HepG2 (cell line): ENCODE data around the gene P4HTM. TPM values are rescaled to one million over a fixed set of nuclear protein-coding genes. Genes with fewer than 3 reads are reported as not detected.

Experiments
- ATF1 ChIP-seq: IDR thresholded peaks from 2 replicates; pipeline ENCODE4 v1.6.1; 2016; ENCODE audit warnings: mild to moderate bottlenecking, control low read depth
- HMGXB4 ChIP-seq, 2 experiments: sonication (generic) in 1 of 2; formaldehyde crosslinking in 1 of 2; IDR thresholded peaks; 2 replicates each; pipeline versions ENCODE4 v1.4.0 to v1.6.1; 2018 to 2020; ENCODE audit warnings: missing genetic modification reagents in 2 of 2, borderline replicate concordance in 1 of 2, low read depth in 1 of 2, mild to moderate bottlenecking in 1 of 2, missing biosample characterization in 1 of 2
- MLLT10 ChIP-seq: sonication (generic); formaldehyde crosslinking; IDR thresholded peaks from 2 replicates; pipeline ENCODE4 v1.4.0; 2020; ENCODE audit warnings: missing genetic modification reagents
- NFKBIZ ChIP-seq: IDR thresholded peaks from 2 replicates; pipeline ENCODE4 v1.6.1; 2018; ENCODE audit warnings: missing genetic modification reagents, missing compliant biosample characterization
- NONO ChIP-seq, 2 experiments: fragments of 450-650 bp in 1 of 2; sonication (generic) in 1 of 2; formaldehyde crosslinking in 1 of 2; IDR thresholded peaks in 1 of 2; conservative IDR thresholded peaks in 1 of 2; 2 replicates each; pipeline versions ENCODE4 v1.6.1 to v1.8.0; 2017 to 2022; ENCODE audit warnings: mild to moderate bottlenecking in 1 of 2, missing genetic modification reagents in 1 of 2, moderate library complexity in 1 of 2
- RBFOX2 ChIP-seq: fragments of 200-400 bp; formaldehyde crosslinking; IDR thresholded peaks from 2 replicates; pipeline ENCODE4 v1.6.1; 2017; ENCODE audit warnings: low read depth, mild to moderate bottlenecking, low read length
- TGIF2 ChIP-seq: IDR thresholded peaks from 2 replicates; pipeline ENCODE4 v1.6.1; 2016; ENCODE audit warnings: control low read depth, missing compliant biosample characterization
- XRCC5 ChIP-seq: fragments of 200-400 bp; formaldehyde crosslinking; optimal IDR thresholded peaks from 2 replicates; pipeline ENCODE3; 2017; ENCODE audit warnings: mild to moderate bottlenecking, low read length
- ZFX ChIP-seq: sonication (generic); formaldehyde crosslinking; IDR thresholded peaks from 2 replicates; pipeline ENCODE4 v1.4.0; 2020; ENCODE audit warnings: mild to moderate bottlenecking, low read depth, missing genetic modification reagents, moderate library complexity
- ZNF44 ChIP-seq: sonication (generic); formaldehyde crosslinking; IDR thresholded peaks from 2 replicates; pipeline ENCODE4 v1.5.1; 2020; ENCODE audit warnings: mild to moderate bottlenecking, missing genetic modification reagents
- ZNF619 ChIP-seq: sonication (generic); formaldehyde crosslinking; IDR thresholded peaks from 2 replicates; pipeline ENCODE4 v1.4.0; 2020; ENCODE audit warnings: mild to moderate bottlenecking, missing genetic modification reagents
- polyA plus RNA-seq, 8 experiments: library from polyadenylated mRNA; depleted of rRNA in 3 of 8; stranded (reverse) in 7 of 8; unstranded in 1 of 8; fragments of >200 nt; fragmentation: Illumina TruSeq in 4 of 8; extraction: Trizol in 4 of 8; gene quantifications; 2 replicates each; pipeline versions ENCODE4 v1.2.1 to v1.2.3, GENCODE V29; 2011 to 2016; ENCODE audit warnings: low read depth in 4 of 8, missing spikeins in 1 of 8, mixed read lengths in 1 of 8; ENCODE audit not compliant: insufficient read depth in 1 of 8
- total RNA-seq, 5 experiments: library from RNA; depleted of rRNA; stranded (reverse); fragments of >200 nt; fragmentation: Illumina TruSeq; extraction: Trizol; gene quantifications; 2 replicates each; pipeline ENCODE4 v1.2.3, GENCODE V29; 2016; ENCODE audit warnings: low read depth in 1 of 5
- TF ChIP-seq, protein P1 (sequence below): sonication (generic); formaldehyde crosslinking; IDR thresholded peaks from 2 replicates; pipeline ENCODE4 v1.8.0; 2022; ENCODE audit warnings: low read depth, missing genetic modification reagents
- TF ChIP-seq, protein P2 (sequence below): sonication (generic); formaldehyde crosslinking; IDR thresholded peaks from 2 replicates; pipeline ENCODE4 v1.5.0; 2020; ENCODE audit warnings: mild to moderate bottlenecking, missing genetic modification reagents, moderate library complexity
- TF ChIP-seq, protein P3 (sequence below): sonication (generic); formaldehyde crosslinking; IDR thresholded peaks from 2 replicates; pipeline ENCODE4 v1.5.1; 2020; ENCODE audit warnings: missing genetic modification reagents, mild to moderate bottlenecking, borderline replicate concordance
- TF ChIP-seq, protein P4 (sequence below): sonication (generic); formaldehyde crosslinking; IDR thresholded peaks from 2 replicates; pipeline ENCODE4 v1.5.1; 2020; ENCODE audit warnings: mild to moderate bottlenecking, missing genetic modification reagents, moderate library complexity

The P4HTM gene
- total and polyA plus RNA-seq, 2 of the 13 experiments (the other 11 are each of a cell fraction or from before 2014, with no cell fraction given): 0.01 TPM; not detected in 1

DNA sequence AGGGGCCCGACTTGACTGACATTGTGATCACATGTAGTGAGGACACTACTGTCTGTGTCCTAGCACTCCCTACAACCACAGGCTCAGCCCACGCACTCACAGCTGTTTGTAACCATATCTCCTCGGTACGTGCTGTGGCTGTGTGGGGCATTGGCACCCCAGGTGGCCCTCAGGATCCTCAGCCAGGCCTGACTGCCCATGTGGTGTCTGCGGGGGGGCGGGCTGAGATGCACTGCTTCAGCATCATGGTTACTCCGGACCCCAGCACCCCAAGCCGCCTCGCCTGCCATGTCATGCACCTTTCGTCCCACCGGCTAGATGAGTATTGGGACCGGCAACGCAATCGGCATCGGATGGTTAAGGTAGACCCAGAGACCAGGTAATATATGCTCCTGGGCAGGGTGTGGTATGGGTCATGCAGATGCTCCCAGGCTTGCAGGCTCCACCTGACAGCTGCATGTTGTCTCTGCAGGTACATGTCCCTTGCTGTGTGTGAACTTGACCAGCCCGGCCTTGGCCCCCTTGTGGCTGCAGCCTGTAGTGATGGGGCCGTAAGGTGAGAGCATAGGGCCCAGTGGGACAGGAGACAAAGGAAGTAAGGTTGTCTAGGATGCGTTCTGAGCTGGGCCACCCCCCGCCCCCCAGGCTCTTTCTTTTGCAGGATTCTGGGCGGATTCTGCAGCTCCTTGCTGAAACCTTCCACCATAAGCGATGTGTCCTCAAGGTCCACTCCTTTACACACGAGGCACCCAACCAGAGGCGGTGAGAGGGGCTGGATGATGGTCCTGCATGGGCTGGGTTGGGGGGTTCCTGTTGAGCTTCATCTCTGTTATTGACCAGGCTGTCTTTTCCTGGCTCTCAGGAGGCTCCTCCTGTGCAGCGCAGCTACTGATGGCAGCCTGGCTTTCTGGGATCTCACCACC lies 24.0 kb downstream of the P4HTM start (continued):
- no peak for TF ChIP-seq NONO (IDR thresholded peaks at IDR 0.05)
- TF ChIP-seq NONO (CRISPR knock-in tag; conservative IDR thresholded peaks at IDR 0.05): 0 out of 2 replicates have a peak, but pooled peaks have one; percentile 28
- TF ChIP-seq XRCC5: peak; percentile 71
- peak in 1 of 2 experiments; percentile 30; a peak in 1 of 4 replicates for TF ChIP-seq HMGXB4 (CRISPR knock-in tag; IDR thresholded peaks at IDR 0.05; ENCODE audit: borderline replicate concordance in 1 of 2, low read depth in 1 of 2)
- no peak for TF ChIP-seq MLLT10 (CRISPR knock-in tag)
- TF ChIP-seq, protein P1, sequence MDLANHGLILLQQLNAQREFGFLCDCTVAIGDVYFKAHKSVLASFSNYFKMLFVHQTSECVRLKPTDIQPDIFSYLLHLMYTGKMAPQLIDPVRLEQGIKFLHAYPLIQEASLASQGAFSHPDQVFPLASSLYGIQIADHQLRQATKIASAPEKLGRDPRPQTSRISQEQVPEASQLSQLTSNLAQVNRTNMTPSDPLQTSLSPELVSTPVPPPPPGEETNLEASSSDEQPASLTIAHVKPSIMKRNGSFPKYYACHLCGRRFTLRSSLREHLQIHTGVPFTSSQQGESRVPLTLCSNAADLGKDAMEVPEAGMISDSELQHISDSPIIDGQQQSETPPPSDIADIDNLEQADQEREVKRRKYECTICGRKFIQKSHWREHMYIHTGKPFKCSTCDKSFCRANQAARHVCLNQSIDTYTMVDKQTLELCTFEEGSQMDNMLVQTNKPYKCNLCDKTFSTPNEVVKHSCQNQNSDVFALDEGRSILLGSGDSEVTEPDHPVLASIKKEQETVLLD (CRISPR knock-in tag): no peak
- TF ChIP-seq, protein P2, sequence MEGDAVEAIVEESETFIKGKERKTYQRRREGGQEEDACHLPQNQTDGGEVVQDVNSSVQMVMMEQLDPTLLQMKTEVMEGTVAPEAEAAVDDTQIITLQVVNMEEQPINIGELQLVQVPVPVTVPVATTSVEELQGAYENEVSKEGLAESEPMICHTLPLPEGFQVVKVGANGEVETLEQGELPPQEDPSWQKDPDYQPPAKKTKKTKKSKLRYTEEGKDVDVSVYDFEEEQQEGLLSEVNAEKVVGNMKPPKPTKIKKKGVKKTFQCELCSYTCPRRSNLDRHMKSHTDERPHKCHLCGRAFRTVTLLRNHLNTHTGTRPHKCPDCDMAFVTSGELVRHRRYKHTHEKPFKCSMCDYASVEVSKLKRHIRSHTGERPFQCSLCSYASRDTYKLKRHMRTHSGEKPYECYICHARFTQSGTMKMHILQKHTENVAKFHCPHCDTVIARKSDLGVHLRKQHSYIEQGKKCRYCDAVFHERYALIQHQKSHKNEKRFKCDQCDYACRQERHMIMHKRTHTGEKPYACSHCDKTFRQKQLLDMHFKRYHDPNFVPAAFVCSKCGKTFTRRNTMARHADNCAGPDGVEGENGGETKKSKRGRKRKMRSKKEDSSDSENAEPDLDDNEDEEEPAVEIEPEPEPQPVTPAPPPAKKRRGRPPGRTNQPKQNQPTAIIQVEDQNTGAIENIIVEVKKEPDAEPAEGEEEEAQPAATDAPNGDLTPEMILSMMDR (CRISPR knock-in tag): peak; percentile 67
- TF ChIP-seq ZNF44 (CRISPR knock-in tag): no peak
- TF ChIP-seq ZFX (CRISPR knock-in tag): peak; percentile 50; the same call in 1 of the 2 replicates
- TF ChIP-seq, protein P3, sequence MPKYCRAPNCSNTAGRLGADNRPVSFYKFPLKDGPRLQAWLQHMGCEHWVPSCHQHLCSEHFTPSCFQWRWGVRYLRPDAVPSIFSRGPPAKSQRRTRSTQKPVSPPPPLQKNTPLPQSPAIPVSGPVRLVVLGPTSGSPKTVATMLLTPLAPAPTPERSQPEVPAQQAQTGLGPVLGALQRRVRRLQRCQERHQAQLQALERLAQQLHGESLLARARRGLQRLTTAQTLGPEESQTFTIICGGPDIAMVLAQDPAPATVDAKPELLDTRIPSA (CRISPR knock-in tag): no peak
- no peak for TF ChIP-seq ZNF619 (CRISPR knock-in tag)
- TF ChIP-seq, protein P4, sequence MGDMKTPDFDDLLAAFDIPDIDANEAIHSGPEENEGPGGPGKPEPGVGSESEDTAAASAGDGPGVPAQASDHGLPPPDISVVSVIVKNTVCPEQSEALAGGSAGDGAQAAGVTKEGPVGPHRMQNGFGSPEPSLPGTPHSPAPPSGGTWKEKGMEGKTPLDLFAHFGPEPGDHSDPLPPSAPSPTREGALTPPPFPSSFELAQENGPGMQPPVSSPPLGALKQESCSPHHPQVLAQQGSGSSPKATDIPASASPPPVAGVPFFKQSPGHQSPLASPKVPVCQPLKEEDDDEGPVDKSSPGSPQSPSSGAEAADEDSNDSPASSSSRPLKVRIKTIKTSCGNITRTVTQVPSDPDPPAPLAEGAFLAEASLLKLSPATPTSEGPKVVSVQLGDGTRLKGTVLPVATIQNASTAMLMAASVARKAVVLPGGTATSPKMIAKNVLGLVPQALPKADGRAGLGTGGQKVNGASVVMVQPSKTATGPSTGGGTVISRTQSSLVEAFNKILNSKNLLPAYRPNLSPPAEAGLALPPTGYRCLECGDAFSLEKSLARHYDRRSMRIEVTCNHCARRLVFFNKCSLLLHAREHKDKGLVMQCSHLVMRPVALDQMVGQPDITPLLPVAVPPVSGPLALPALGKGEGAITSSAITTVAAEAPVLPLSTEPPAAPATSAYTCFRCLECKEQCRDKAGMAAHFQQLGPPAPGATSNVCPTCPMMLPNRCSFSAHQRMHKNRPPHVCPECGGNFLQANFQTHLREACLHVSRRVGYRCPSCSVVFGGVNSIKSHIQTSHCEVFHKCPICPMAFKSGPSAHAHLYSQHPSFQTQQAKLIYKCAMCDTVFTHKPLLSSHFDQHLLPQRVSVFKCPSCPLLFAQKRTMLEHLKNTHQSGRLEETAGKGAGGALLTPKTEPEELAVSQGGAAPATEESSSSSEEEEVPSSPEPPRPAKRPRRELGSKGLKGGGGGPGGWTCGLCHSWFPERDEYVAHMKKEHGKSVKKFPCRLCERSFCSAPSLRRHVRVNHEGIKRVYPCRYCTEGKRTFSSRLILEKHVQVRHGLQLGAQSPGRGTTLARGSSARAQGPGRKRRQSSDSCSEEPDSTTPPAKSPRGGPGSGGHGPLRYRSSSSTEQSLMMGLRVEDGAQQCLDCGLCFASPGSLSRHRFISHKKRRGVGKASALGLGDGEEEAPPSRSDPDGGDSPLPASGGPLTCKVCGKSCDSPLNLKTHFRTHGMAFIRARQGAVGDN (CRISPR knock-in tag): peak; percentile 39; the same call in 1 of the 2 replicates
- no peak for TF ChIP-seq ATF1 (CRISPR knock-in tag)
- TF ChIP-seq RBFOX2: 0 out of 2 replicates have a peak, but pooled peaks have one; percentile 26
- TF ChIP-seq NFKBIZ: no peak
- TF ChIP-seq TGIF2 (CRISPR knock-in tag): 0 out of 2 replicates have a peak, but pooled peaks have one; percentile 32
